Sigmoid colon (tissue), 7 donors: ENCODE results near the gene PLCB2. TPM values are rescaled to one million over a fixed set of nuclear protein-coding genes. Genes with fewer than 3 reads are reported as not detected.

ENCODE experiments used
- DNase-seq: peaks from one replicate; pipeline ENCODE4 v3.0.0-alpha.2; 2019
- H3K27ac ChIP-seq, 4 donors: fragments of 200-600 bp; sonication (generic); one replicate each; pipeline ENCODE4 v1.5.1; 2016 to 2019; ENCODE audit warnings: mild to moderate bottlenecking in 1 of 4
- H3K27me3 ChIP-seq, 3 donors: fragments of 200-600 bp; sonication (generic); one replicate each; pipeline ENCODE4 v1.5.1; 2019; ENCODE audit warnings: mild to moderate bottlenecking in 1 of 3
- H3K36me3 ChIP-seq, 4 donors: fragments of 200-600 bp; sonication (generic); one replicate each; pipeline ENCODE4 v1.5.1; 2016 to 2019
- H3K4me1 ChIP-seq, 4 donors: fragments of 200-600 bp; sonication (generic); one replicate each; pipeline ENCODE4 v1.5.1; 2017 to 2019
- H3K4me3 ChIP-seq, 4 donors: fragments of 200-600 bp; sonication (generic); one replicate each; pipeline ENCODE4 v1.5.1; 2017 to 2019; ENCODE audit warnings: mild to moderate bottlenecking in 2 of 4, moderate library complexity in 1 of 4
- H3K9me3 ChIP-seq, 4 donors: fragments of 200-600 bp in 3 of 4; sonication (generic) in 3 of 4; one replicate each; pipeline versions ENCODE4 v1.5.1 to v1.6.1; 2013 to 2019
- CTCF ChIP-seq, 4 experiments: fragments of 450-650 bp in 3 of 4; fragments of 200-600 bp in 1 of 4; IDR thresholded peaks; one replicate each; pipeline ENCODE4 v1.5.1; 2016 to 2019; ENCODE audit warnings: antibody characterized with exemption in 4 of 4, mild to moderate bottlenecking in 3 of 4, moderate library complexity in 2 of 4
- EP300 ChIP-seq, 4 donors: sonication (generic); formaldehyde crosslinking; IDR thresholded peaks; one replicate each; pipeline ENCODE4 v1.6.1; 2017; ENCODE audit warnings: antibody characterized with exemption in 4 of 4
- POLR2A ChIP-seq, 2 donors: fragments of 450-650 bp; IDR thresholded peaks; one replicate each; pipeline ENCODE4 v1.6.1; 2016; ENCODE audit warnings: antibody characterized with exemption in 2 of 2, mild to moderate bottlenecking in 2 of 2, moderate library complexity in 2 of 2
- POLR2AphosphoS5 ChIP-seq, 4 donors: sonication (generic); formaldehyde crosslinking; IDR thresholded peaks; one replicate each; pipeline ENCODE4 v1.6.1; 2017; ENCODE audit warnings: antibody characterized with exemption in 4 of 4
- WGBS, 2 donors: extraction: QIAGEN DNeasy Blood & Tissue Kit; methylation state at CpG; one replicate each; pipeline ENCODE4 v1.1.7; 2013; 5-methylcytosine and 5-hydroxymethylcytosine counted together
- intact Hi-C: fragments of 100-400 bp; cut with DNase I; formaldehyde crosslinking; loops from one replicate; pipeline ENCODE4 v1.15.1; 2023
- polyA plus RNA-seq, 3 donors: library from polyadenylated mRNA; stranded (reverse); fragments of 200-250 nt; gene quantifications; one replicate each; pipeline ENCODE4 v1.2.3, GENCODE V29; 2013
- total RNA-seq, 4 donors: library from RNA; depleted of rRNA; stranded (reverse); fragments of >200 nt; gene quantifications; one replicate each; pipeline ENCODE4 v1.1.0, GENCODE V29; 2016
- donor health status: healthy with polysubstance abuse.
- donor health status: Bipolar disorder and iron deficiency.
- donor health status: healthy.

PLCB2 gene
- total and polyA plus RNA-seq, 7 donors = 2.4 to 27.5 (median 7.2) TPM

- 97 to 98% methylated on average over 2 of the region's 2 CpGs for WGBS, 2 donors
- DNase-seq = no peak
- no peak for TF ChIP-seq POLR2A (IDR thresholded peaks at IDR 0.05)
- no peak for TF ChIP-seq EP300 (IDR thresholded peaks at IDR 0.05)
- TF ChIP-seq CTCF (IDR thresholded peaks at IDR 0.05) = no peak
- no peak for TF ChIP-seq POLR2AphosphoS5 (IDR thresholded peaks at IDR 0.05)
Observed at GRCh38 chr15:40300367-40300766, 7.4 kb downstream of the PLCB2 start.

GRCh38 chr15:40298216-40298935 is 9.4 kb downstream of the PLCB2 start:
- Histone ChIP-seq H3K4me3 (no peak overlapping the region), H3K36me3 (no peaks in the 10 kb centered on the region), H3K27me3 (no peaks in the 10 kb centered on the region), H3K4me1 (peaks cover 0 to 15% (median 14%) of the 10 kb centered on the region in 4 donors), H3K9me3 (no peaks in the 10 kb centered on the region), H3K27ac (no peak overlapping the region)
- 94% methylated on average over 17 of the region's 17 CpGs for WGBS, 2 donors
- no peak for DNase-seq
- intact Hi-C loops = no loop called here
- no peak for TF ChIP-seq POLR2A (IDR thresholded peaks at IDR 0.05)
- no peak for TF ChIP-seq EP300 (IDR thresholded peaks at IDR 0.05)
- no peak for TF ChIP-seq CTCF (IDR thresholded peaks at IDR 0.05)
- no peak for TF ChIP-seq POLR2AphosphoS5 (IDR thresholded peaks at IDR 0.05)

More at GRCh38 chr15:40300367-40300766, 7.4 kb downstream of the PLCB2 start:
- peaks cover 0 to 14% (median 13%) of the 10 kb centered on the region in 4 donors for H3K4me1 ChIP-seq
- H3K4me3 ChIP-seq = no peak overlapping the region
- H3K9me3 ChIP-seq = no peaks in the 10 kb centered on the region
- H3K27me3 ChIP-seq = no peaks in the 10 kb centered on the region
- H3K27ac ChIP-seq = no peak overlapping the region
- no peaks in the 10 kb centered on the region for H3K36me3 ChIP-seq
- intact Hi-C loops = no loop called here

- intact Hi-C loops = no loop called here
- no peak for DNase-seq
- Histone ChIP-seq H3K4me1 (peaks cover 0 to 15% (median 14%) of the 10 kb centered on the region in 4 donors), H3K27me3 (no peaks in the 10 kb centered on the region), H3K9me3 (no peaks in the 10 kb centered on the region), H3K36me3 (no peaks in the 10 kb centered on the region), H3K4me3 (no peak overlapping the region), H3K27ac (no peak overlapping the region)
- TF ChIP-seq CTCF (IDR thresholded peaks at IDR 0.05) (no peak), POLR2AphosphoS5 (IDR thresholded peaks at IDR 0.05) (no peak)
- WGBS, 2 donors = 94 to 95% methylated on average over 10 of the region's 10 CpGs
Observed at GRCh38 chr15:40297356-40297755, 10.4 kb downstream of the PLCB2 start.

- Histone ChIP-seq H3K4me1 (peaks cover 0 to 16% (median 14%) of the 10 kb centered on the region in 4 donors), H3K9me3 (no peaks in the 10 kb centered on the region), H3K27me3 (no peaks in the 10 kb centered on the region), H3K36me3 (no peaks in the 10 kb centered on the region), H3K4me3 (no peak overlapping the region), H3K27ac (no peak overlapping the region)
- TF ChIP-seq EP300 (IDR thresholded peaks at IDR 0.05) = no peak
- no peak for TF ChIP-seq CTCF (IDR thresholded peaks at IDR 0.05)
- no peak for TF ChIP-seq POLR2A (IDR thresholded peaks at IDR 0.05)
- no peak for TF ChIP-seq POLR2AphosphoS5 (IDR thresholded peaks at IDR 0.05)
- DNase-seq = no peak
- intact Hi-C loops = no loop called here
- WGBS, 2 donors = 72 to 83% methylated on average over 5 of the region's 5 CpGs
Observed at GRCh38 chr15:40296561-40297230, 11.0 kb downstream of the PLCB2 start.
